GM12872 (cell line): ENCODE results near the gene P2RX7.

Source experiments
- TF ChIP-seq, protein P1 (sequence below): IDR thresholded peaks from 3 replicates; pipeline ENCODE4 v1.5.1; 2011; ENCODE audit warnings: low read depth, mild to moderate bottlenecking, low read length, moderate library complexity; ENCODE audit not compliant: insufficient read depth

P2RX7 gene

DNA sequence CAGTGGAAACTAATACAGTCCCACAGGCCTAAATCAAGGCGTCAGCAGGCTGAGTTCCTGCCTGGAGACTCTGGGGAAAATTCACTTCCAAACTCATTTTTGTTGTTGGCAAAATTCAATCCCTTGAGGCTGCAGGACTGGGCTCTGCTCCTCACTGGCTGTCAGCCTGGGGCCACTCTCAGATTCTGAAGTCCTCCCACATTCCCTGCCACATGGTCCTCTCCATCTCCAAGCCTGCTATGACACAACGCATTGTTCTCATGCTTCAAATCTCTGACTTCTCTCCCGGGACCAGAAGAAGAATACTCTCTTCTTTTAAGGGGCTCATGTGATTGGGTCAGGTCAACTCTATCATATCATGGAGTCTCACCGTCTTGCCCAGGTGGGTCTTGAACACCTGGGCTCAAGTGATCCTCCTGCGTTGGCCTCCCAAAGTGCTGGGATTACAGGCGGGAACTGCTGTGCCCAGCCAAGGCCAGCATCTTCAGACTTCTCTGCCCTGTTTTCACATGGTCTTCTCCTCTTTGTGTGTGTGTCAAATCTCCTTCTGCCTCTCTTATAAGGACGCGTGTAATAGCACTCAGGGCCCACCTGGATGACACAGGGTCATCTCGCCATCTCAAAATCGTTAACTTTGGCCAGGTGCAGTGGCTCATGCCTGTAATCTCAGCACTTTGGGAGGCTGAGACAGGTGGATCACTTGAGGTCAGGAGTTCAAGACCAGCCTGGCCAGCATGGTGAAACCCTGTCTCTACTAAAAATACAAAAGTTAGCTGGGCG lies 9.7 kb downstream of the P2RX7 start:
- TF ChIP-seq, protein P1, sequence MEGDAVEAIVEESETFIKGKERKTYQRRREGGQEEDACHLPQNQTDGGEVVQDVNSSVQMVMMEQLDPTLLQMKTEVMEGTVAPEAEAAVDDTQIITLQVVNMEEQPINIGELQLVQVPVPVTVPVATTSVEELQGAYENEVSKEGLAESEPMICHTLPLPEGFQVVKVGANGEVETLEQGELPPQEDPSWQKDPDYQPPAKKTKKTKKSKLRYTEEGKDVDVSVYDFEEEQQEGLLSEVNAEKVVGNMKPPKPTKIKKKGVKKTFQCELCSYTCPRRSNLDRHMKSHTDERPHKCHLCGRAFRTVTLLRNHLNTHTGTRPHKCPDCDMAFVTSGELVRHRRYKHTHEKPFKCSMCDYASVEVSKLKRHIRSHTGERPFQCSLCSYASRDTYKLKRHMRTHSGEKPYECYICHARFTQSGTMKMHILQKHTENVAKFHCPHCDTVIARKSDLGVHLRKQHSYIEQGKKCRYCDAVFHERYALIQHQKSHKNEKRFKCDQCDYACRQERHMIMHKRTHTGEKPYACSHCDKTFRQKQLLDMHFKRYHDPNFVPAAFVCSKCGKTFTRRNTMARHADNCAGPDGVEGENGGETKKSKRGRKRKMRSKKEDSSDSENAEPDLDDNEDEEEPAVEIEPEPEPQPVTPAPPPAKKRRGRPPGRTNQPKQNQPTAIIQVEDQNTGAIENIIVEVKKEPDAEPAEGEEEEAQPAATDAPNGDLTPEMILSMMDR, result no peak

DNA sequence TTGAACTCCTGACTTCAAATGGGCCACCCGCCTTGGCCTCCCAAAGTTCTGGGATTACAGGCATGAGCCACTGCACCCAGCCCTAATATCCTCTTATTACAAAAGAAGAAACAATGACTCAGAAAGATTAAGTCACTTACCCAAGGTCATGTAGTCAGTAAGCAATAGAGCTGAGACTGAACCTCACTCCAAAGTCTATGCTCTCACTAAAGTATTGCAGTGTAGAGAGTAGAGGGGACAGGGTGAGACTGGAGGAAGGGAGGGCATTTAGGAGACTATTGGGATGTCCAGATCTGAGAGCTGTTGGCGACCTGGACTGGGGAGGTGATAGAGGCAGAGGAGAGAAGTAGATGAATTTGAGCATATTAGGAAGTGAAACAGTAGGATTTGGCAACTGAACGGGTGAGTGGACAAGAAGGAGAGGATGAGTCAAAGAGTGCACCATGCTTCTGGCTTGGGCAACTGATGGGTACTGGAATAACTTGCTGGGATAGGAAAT lies 11.8 kb downstream of the P2RX7 start:
- TF ChIP-seq, protein P1, result no peak

DNA sequence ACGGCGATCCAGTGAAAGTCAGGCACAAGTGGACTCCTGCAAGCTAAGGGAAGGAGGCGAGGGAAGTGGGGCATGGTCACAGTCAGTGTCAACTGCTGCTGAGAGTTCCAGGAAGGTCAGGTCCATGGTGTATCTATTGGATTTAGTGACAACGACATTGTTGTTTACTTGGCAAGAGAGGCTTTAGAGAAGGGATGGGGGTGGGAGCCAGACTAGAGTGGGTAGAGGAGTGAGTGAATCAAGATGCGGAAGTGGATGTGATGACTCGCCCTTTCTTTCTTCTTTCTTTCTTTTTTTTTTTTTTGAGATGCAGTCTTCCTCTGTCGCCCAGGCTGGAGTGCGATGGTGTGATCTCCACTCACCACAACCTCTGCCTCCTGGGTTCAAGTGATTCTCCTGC lies 12.5 kb downstream of the P2RX7 start:
- TF ChIP-seq, protein P1, result no peak

DNA sequence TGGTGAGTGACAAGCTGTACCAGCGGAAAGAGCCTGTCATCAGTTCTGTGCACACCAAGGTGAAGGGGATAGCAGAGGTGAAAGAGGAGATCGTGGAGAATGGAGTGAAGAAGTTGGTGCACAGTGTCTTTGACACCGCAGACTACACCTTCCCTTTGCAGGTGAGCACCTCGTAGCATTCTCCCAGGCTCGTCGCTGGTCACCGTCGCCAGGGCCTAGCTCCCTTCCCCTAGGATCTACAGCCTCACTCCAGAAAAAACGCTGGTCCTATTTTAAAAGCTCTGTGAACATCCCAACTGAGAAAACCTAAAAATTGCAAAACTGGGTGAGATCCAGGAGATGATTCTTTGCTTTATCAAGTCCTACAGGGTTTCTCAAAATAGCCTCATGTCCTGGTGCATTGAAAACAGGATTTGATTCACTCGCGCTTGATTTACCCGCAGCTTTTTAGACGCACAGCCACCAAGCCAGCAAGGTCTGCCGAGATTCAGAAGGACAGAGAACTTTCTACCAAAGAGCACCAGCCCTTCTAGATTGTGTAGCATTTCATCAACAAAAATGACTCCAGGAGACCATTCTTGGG lies 22.2 kb downstream of the P2RX7 start:
- TF ChIP-seq, protein P1, result no peak

DNA sequence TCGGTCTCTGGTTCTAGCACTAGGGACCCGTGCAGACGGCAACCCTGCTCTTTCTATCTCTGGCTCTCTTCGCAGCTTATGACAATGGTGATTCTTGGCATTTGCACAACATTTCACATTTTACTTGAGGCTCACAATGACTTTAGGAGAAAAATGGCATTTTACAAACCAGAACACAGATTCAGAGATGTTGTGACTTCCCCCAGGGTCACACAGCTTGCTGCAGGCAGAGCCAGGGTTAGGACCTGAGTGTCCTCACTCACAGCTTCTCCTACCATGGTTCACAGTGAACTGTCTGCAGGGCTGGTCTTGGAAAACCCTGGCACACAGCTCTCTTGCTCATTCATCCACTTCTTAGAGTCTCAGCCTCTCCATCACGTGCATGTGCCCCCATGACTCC lies 23.7 kb downstream of the P2RX7 start:
- TF ChIP-seq, protein P1, result no peak

DNA sequence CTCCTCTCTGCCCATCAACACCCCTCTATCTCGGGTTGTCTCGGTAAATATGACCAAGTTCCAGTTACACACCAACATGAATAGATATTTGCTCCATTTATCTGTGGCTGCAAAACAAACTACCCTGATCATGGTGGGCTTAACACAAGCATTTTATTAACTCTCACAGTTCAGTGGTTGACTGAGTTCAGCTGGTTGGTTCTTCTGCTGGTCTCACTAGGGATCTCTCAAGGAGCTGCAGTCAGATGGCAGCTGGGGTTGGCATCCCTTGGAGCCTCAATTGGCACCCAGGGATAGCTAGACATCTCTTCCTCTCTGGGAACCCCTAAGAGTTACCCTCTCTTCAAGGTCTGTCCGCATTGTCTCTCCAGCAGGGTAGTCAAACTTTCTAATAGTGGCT lies 25.4 kb downstream of the P2RX7 start:
- TF ChIP-seq, protein P1, result no peak

DNA sequence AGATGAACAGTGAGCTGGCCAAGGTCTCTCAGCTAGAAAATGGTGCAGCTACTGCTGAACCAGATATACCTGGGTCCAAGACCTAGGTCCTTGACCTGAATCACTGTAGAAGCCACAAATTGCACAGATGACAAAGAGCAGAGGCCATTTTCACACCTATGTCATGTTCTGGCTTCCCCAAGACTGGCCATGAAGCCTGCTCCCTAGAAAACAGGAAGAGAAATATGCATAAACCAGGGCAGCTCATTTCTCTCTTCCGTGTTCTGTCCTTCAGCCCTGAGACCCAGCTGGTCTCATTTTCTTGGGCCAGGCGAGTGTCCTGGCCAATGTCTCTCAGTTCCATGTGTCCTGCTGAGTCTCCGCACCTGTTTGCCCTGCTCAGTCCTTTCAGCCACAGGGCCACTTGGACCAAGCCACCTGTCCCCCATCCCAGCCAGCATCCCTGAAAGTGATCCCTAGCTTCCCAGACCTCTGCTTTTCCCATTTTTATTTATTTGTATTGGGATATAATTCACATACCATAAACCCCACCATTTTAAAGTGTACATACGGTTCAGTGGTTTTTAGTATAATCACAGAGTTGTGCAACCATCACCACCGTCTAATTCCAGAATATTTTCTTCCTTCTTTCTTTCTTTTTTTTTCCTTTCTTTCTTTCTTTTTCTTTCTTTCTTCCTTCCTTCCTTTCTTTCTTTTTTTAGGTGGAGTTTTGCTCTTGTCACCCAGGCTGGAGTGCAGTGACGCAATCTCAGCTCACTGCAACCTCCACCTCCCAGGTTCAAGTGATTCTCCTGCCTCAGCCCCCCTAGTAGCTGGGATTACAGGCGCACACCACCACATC lies 27.0 kb downstream of the P2RX7 start:
- TF ChIP-seq, protein P1, result no peak
